ENCODE data around the gene CRADD.

DNA sequence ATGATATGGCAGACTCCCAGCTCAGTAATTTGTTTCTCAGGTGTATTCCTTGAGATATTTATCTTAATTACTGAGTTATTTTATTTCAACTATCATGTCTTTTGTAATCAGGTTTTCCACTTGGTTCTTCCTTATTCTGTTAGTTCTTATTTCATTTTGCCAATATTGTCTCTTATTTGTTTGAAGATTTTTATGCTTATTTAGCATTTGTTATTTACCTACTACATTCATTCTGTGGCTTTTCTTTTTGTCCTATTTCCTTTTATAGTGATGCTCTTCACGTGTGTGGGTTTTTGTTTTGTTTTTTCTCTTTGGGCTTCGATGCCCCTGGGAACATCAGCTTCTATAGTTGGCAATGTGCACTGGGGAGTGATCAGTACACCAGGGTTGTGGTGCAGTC, 40.5 kb upstream of the CRADD start:
- TF ChIP-seq, protein P1, sequence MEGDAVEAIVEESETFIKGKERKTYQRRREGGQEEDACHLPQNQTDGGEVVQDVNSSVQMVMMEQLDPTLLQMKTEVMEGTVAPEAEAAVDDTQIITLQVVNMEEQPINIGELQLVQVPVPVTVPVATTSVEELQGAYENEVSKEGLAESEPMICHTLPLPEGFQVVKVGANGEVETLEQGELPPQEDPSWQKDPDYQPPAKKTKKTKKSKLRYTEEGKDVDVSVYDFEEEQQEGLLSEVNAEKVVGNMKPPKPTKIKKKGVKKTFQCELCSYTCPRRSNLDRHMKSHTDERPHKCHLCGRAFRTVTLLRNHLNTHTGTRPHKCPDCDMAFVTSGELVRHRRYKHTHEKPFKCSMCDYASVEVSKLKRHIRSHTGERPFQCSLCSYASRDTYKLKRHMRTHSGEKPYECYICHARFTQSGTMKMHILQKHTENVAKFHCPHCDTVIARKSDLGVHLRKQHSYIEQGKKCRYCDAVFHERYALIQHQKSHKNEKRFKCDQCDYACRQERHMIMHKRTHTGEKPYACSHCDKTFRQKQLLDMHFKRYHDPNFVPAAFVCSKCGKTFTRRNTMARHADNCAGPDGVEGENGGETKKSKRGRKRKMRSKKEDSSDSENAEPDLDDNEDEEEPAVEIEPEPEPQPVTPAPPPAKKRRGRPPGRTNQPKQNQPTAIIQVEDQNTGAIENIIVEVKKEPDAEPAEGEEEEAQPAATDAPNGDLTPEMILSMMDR (IDR thresholded peaks at IDR 0.05), result no peak
- TF ChIP-seq EP300 (IDR thresholded peaks at IDR 0.05) (no peak), POLR2A (IDR thresholded peaks at IDR 0.05) (no peak)
